Measurements from ENCODE around the gene SEMA3A.

DNA sequence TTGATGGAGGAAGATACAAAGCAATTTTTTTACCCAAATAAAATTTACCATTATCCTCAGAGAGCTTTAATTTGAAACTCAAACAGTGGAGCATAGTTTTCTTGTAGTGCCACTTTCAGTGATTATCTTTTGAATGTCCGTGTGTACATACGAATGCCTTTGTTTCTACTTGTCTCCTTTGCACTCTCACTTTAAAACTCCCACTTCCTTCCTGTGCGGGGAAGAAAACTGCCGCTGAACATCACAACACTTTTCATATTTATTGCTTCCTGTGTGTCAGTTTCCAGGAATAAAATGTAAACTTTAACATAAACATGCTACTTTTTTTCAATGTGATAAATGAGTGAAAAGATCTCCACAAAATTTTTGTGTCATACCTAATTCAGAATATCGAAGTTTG lies 102.4 kb downstream of the SEMA3A start:
- TF ChIP-seq REST (IDR thresholded peaks at IDR 0.05; ENCODE audit: borderline replicate concordance) (no peak), CTCF (IDR thresholded peaks at IDR 0.05; ENCODE audit: poor library complexity, severe bottlenecking) (no peak), EZH2 (IDR thresholded peaks at IDR 0.05; ENCODE audit: borderline replicate concordance, insufficient read depth, low read length, poor library complexity, severe bottlenecking) (no peak), RAD21 (conservative IDR thresholded peaks at IDR 0.05) (no peak), EP300 (conservative IDR thresholded peaks at IDR 0.05; ENCODE audit: poor library complexity, severe bottlenecking) (no peak), POLR2AphosphoS5 (IDR thresholded peaks at IDR 0.05) (no peak), MXI1 (conservative IDR thresholded peaks at IDR 0.05; ENCODE audit: poor library complexity, severe bottlenecking) (no peak)

All from neural cell (in vitro differentiated cells).